Mesendoderm (in vitro differentiated cells): ENCODE measurements around the gene FOXP1.

Source experiments
- DNase-seq: peaks from one replicate; pipeline ENCODE4 v3.0.0; 2013
- H2AK5ac ChIP-seq: 2 replicates; pipeline ENCODE4 v1.6.1; 2013; ENCODE audit warnings: low read length, inconsistent platforms
- H2BK120ac ChIP-seq: 2 replicates; pipeline ENCODE4 v1.6.1; 2013; ENCODE audit warnings: low read depth, mild to moderate bottlenecking, low read length, moderate library complexity, mixed read lengths
- H2BK15ac ChIP-seq: replicated peaks from 2 replicates; pipeline ENCODE4 v1.6.1; 2013; ENCODE audit warnings: low read depth, mild to moderate bottlenecking, moderate library complexity
- H2BK5ac ChIP-seq: 2 replicates; pipeline ENCODE4 v1.6.1; 2013; ENCODE audit warnings: low read length, inconsistent platforms
- H3K18ac ChIP-seq: 2 replicates; pipeline ENCODE4 v1.6.1; 2013; ENCODE audit warnings: mild to moderate bottlenecking, low read length, mixed read lengths
- H3K23ac ChIP-seq: one replicate; pipeline ENCODE4 v1.6.1; 2013; ENCODE audit warnings: low read length
- H3K27ac ChIP-seq: 2 replicates; pipeline ENCODE4 v1.5.1; 2013; ENCODE audit warnings: low read depth, mild to moderate bottlenecking, inconsistent platforms, low read length, moderate library complexity
- H3K27me3 ChIP-seq: 2 replicates; pipeline ENCODE4 v1.6.1; 2013; ENCODE audit warnings: low read length, control low read depth, mild to moderate bottlenecking, inconsistent platforms; ENCODE audit not compliant: insufficient read depth, poor library complexity
- H3K36me3 ChIP-seq: 2 replicates; pipeline ENCODE4 v1.6.1; 2013; ENCODE audit warnings: low read length, inconsistent platforms; ENCODE audit not compliant: control insufficient read depth, insufficient read depth
- H3K4ac ChIP-seq: one replicate; pipeline ENCODE4 v1.6.1; 2013; ENCODE audit warnings: low read depth, mild to moderate bottlenecking, low read length, moderate library complexity
- H3K4me1 ChIP-seq: 2 replicates; pipeline ENCODE4 v1.6.1; 2013; ENCODE audit warnings: low read depth, low read length, inconsistent platforms; ENCODE audit not compliant: control insufficient read depth
- H3K4me2 ChIP-seq: 2 replicates; pipeline ENCODE4 v1.6.1; 2013; ENCODE audit warnings: low read length
- H3K4me3 ChIP-seq: 2 replicates; pipeline ENCODE4 v1.5.1; 2013; ENCODE audit warnings: mild to moderate bottlenecking, low read length
- H3K56ac ChIP-seq: one replicate; pipeline ENCODE4 v1.6.1; 2013; ENCODE audit warnings: low read length
- H3K79me1 ChIP-seq: 2 replicates; pipeline ENCODE4 v1.6.1; 2013; ENCODE audit warnings: low read length, inconsistent platforms
- H3K79me2 ChIP-seq: 2 replicates; pipeline ENCODE4 v1.6.1; 2013; ENCODE audit warnings: mild to moderate bottlenecking, low read length; ENCODE audit not compliant: control insufficient read depth, insufficient read depth
- H3K9ac ChIP-seq: 2 replicates; pipeline ENCODE4 v1.6.1; 2013; ENCODE audit warnings: low read length, inconsistent platforms
- H4K5ac ChIP-seq: one replicate; pipeline ENCODE4 v1.6.1; 2013; ENCODE audit warnings: low read length
- H4K8ac ChIP-seq: one replicate; pipeline ENCODE4 v1.6.1; 2013; ENCODE audit warnings: low read depth, mild to moderate bottlenecking, control low read depth, low read length, moderate library complexity
- WGBS: extraction: QIAGEN DNeasy Blood & Tissue Kit; methylation state at CpG from one replicate; pipeline ENCODE4 v1.1.7; 2013; ENCODE audit warnings: low lambda C conversion rate, missing lambda C conversion rate; ENCODE audit not compliant: insufficient coverage; ENCODE audit errors: extremely low coverage; 5-methylcytosine and 5-hydroxymethylcytosine counted together

Gene FOXP1

GRCh38 chr3:71227270-71227661 is 356.3 kb downstream of the FOXP1 start:
- Histone ChIP-seq H3K23ac (no peak overlapping the region), H3K9ac (no peak overlapping the region)

GRCh38 chr3:71226565-71227269 is 356.8 kb downstream of the FOXP1 start:
- Histone ChIP-seq H4K8ac (no peak overlapping the region), H3K23ac (peak overlapping the region; percentile 20), H2AK5ac (no peak overlapping the region), H2BK120ac (no peak overlapping the region), H3K79me2 (no peaks in the 10 kb centered on the region), H3K56ac (no peak overlapping the region), H2BK5ac (no peak overlapping the region), H3K4me2 (no peak overlapping the region), H2BK15ac (no peak overlapping the region), H4K5ac (no peak overlapping the region), H3K4me1 (peaks cover 5% of the 10 kb centered on the region), H3K36me3 (no peaks in the 10 kb centered on the region), H3K4ac (no peak overlapping the region), H3K27ac (no peak overlapping the region), H3K27me3 (no peaks in the 10 kb centered on the region), H3K18ac (no peak overlapping the region), H3K4me3 (no peak overlapping the region), H3K79me1 (no peaks in the 10 kb centered on the region), H3K9ac (no peak overlapping the region)
- DNase-seq: no peak
- no CpG with 5 or more reads among the region's 21 CpGs for WGBS

More at GRCh38 chr3:71227270-71227661, 356.3 kb downstream of the FOXP1 start:
- Histone ChIP-seq H3K79me1 (no peaks in the 10 kb centered on the region), H3K79me2 (no peaks in the 10 kb centered on the region), H3K27me3 (no peaks in the 10 kb centered on the region), H3K36me3 (no peaks in the 10 kb centered on the region), H3K56ac (no peak overlapping the region), H2AK5ac (no peak overlapping the region), H4K5ac (no peak overlapping the region), H3K4me2 (no peak overlapping the region), H4K8ac (no peak overlapping the region), H2BK5ac (no peak overlapping the region), H3K27ac (no peak overlapping the region), H3K4me3 (no peak overlapping the region), H3K4me1 (peaks cover 5% of the 10 kb centered on the region), H3K18ac (no peak overlapping the region), H3K4ac (no peak overlapping the region), H2BK15ac (no peak overlapping the region), H2BK120ac (no peak overlapping the region)
- WGBS: no CpG with 5 or more reads among the region's 6 CpGs
- DNase-seq: no peak

GRCh38 chr3:71225951-71226564 is 357.5 kb downstream of the FOXP1 start:
- H3K27ac ChIP-seq: no peak overlapping the region
- WGBS: no CpG with 5 or more reads among the region's 4 CpGs

GRCh38 chr3:71225002-71225684 is 358.4 kb downstream of the FOXP1 start:
- Histone ChIP-seq H2BK5ac (no peak overlapping the region), H3K9ac (no peak overlapping the region), H3K4me2 (no peak overlapping the region), H3K18ac (no peak overlapping the region), H4K8ac (no peak overlapping the region), H3K4ac (no peak overlapping the region), H3K23ac (no peak overlapping the region), H3K79me2 (no peaks in the 10 kb centered on the region), H3K4me1 (peaks cover 4% of the 10 kb centered on the region), H3K4me3 (no peak overlapping the region), H3K56ac (no peak overlapping the region), H3K27ac (no peak overlapping the region), H3K79me1 (no peaks in the 10 kb centered on the region), H2AK5ac (no peak overlapping the region), H3K36me3 (no peaks in the 10 kb centered on the region), H2BK15ac (no peak overlapping the region), H4K5ac (no peak overlapping the region), H2BK120ac (no peak overlapping the region), H3K27me3 (no peaks in the 10 kb centered on the region)
- DNase-seq: no peak
- no CpG with 5 or more reads among the region's 7 CpGs for WGBS

More at GRCh38 chr3:71225951-71226564, 357.5 kb downstream of the FOXP1 start:
- Histone ChIP-seq H2BK5ac (no peak overlapping the region), H4K5ac (no peak overlapping the region), H2BK15ac (no peak overlapping the region), H4K8ac (no peak overlapping the region), H3K4me2 (no peak overlapping the region), H3K4ac (no peak overlapping the region), H2AK5ac (no peak overlapping the region), H3K18ac (no peak overlapping the region), H3K79me1 (no peaks in the 10 kb centered on the region), H3K56ac (no peak overlapping the region), H3K27me3 (no peaks in the 10 kb centered on the region), H3K79me2 (no peaks in the 10 kb centered on the region), H3K9ac (no peak overlapping the region), H3K4me1 (peaks cover 5% of the 10 kb centered on the region), H3K36me3 (no peaks in the 10 kb centered on the region), H3K4me3 (no peak overlapping the region), H2BK120ac (no peak overlapping the region), H3K23ac (no peak overlapping the region)
- no peak for DNase-seq

- Histone ChIP-seq H3K18ac (no peak overlapping the region), H3K27ac (no peak overlapping the region), H2BK5ac (no peak overlapping the region), H4K5ac (no peak overlapping the region), H3K4me1 (peaks cover 6% of the 10 kb centered on the region), H3K36me3 (no peaks in the 10 kb centered on the region), H2AK5ac (no peak overlapping the region), H3K4me3 (no peak overlapping the region), H3K79me2 (no peaks in the 10 kb centered on the region), H4K8ac (no peak overlapping the region), H2BK120ac (no peak overlapping the region), H3K79me1 (no peaks in the 10 kb centered on the region), H3K4ac (no peak overlapping the region), H3K4me2 (no peak overlapping the region), H3K27me3 (no peaks in the 10 kb centered on the region), H3K56ac (no peak overlapping the region), H2BK15ac (no peak overlapping the region), H3K9ac (no peak overlapping the region), H3K23ac (no peak overlapping the region)
- DNase-seq: no peak
- WGBS: no CpG with 5 or more reads among the region's 7 CpGs
These were observed 363.5 kb downstream of the FOXP1 start for GRCh38 chr3:71219744-71220638.
